ENCODE results near the gene TMEM132D. TPM values are rescaled to one million over a fixed set of nuclear protein-coding genes. Genes with fewer than 3 reads are reported as not detected.

The TMEM132D gene
- total RNA-seq, 4 donors from 2014 or later: 0.35 TPM; not detected in 3

DNA sequence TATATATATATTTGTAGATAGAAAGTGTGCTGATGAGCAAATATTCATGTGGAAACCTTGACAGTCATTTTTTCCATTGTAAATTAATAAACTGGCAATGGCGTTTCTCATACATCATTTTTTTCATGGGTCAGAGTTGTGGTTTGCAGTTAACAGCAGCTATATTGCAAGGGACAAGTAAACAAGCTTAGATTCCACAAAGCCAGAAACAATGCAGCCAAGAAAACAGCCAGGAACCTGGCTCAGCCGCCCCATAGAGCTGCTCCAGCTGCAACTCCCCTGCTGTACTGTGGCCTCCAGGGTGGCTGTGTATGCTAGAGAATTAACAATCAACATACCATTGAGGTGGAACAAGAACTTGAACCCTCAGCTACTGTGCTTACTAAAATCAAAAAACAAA lies 298.2 kb downstream of the TMEM132D start:
- H3K4me3 ChIP-seq: no peak overlapping the region
- no peak overlapping the region for H3K27ac ChIP-seq
- no peaks in the 10 kb centered on the region for H3K27me3 ChIP-seq
- no peaks in the 10 kb centered on the region for H3K4me1 ChIP-seq
- no peaks in the 10 kb centered on the region for H3K36me3 ChIP-seq
- TF ChIP-seq POLR2A (IDR thresholded peaks at IDR 0.05) (no peak), CTCF (IDR thresholded peaks at IDR 0.05) (no peak)
- DNase-seq: no peak
- intact Hi-C loops (cut with DNase I; ENCODE audit: low total_unique reads): no loop called here
- no peaks in the 10 kb centered on the region for H3K9me3 ChIP-seq

DNA sequence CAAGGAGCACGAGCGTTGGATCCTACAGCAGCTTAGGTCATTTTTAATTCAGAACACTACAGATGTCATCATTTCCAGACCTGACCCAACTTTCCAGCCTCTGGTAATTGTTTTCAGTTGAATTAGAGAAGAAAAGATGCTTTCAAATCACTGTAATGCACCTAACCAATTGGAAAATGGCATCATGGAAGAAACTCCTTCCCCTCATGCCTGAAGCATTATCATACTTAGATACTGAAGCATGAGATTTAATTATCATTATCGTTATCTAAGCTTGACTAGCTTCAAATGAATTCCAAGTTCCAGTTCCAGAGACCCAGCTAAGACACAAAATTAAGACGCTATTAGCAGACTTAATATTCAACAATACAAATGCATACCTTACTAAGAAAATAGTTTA lies 299.3 kb downstream of the TMEM132D start:
- Histone ChIP-seq H3K4me3 (no peak overlapping the region), H3K36me3 (no peaks in the 10 kb centered on the region), H3K9me3 (no peaks in the 10 kb centered on the region), H3K27me3 (no peaks in the 10 kb centered on the region), H3K4me1 (no peaks in the 10 kb centered on the region), H3K27ac (no peak overlapping the region)
- DNase-seq: no peak
- intact Hi-C loops (cut with DNase I; ENCODE audit: low total_unique reads): no loop called here
- TF ChIP-seq POLR2A (IDR thresholded peaks at IDR 0.05): no peak

DNA sequence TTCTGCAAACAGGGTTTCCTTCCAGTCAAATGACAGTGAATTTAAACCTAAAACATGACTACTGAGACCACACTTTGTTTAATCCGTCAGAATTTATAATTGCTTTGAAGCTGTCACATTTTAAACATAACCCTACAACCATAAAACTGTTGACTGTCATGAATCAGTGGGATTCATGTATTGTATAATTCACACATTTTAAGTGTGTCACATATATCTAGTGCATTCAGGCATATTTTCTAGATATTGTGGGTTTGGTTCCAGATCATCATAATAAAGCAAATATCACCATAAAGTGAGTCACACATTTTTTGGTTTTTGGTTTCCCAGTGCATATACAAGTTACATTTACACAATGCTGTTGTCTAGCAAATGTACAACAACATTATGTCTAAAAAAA lies 304.4 kb downstream of the TMEM132D start:
- H3K27me3 ChIP-seq: no peaks in the 10 kb centered on the region
- no peak for DNase-seq
- no peaks in the 10 kb centered on the region for H3K9me3 ChIP-seq
- no peak for TF ChIP-seq POLR2A (IDR thresholded peaks at IDR 0.05)
- no peak for TF ChIP-seq CTCF (IDR thresholded peaks at IDR 0.05)
- no peak overlapping the region for H3K27ac ChIP-seq
- intact Hi-C loops (cut with DNase I; ENCODE audit: low total_unique reads): no loop called here
- no peak overlapping the region for H3K4me3 ChIP-seq
- H3K4me1 ChIP-seq: no peaks in the 10 kb centered on the region
- H3K36me3 ChIP-seq: no peaks in the 10 kb centered on the region

GRCh38 chr12:129594098-129594497 lies 309.7 kb downstream of the TMEM132D start:
- Histone ChIP-seq H3K4me3 (no peak overlapping the region), H3K36me3 (no peaks in the 10 kb centered on the region), H3K9me3 (no peaks in the 10 kb centered on the region), H3K27me3 (no peaks in the 10 kb centered on the region), H3K4me1 (no peaks in the 10 kb centered on the region), H3K27ac (no peak overlapping the region)
- DNase-seq: no peak
- intact Hi-C loops (cut with DNase I; ENCODE audit: low total_unique reads): no loop called here
- TF ChIP-seq CTCF (IDR thresholded peaks at IDR 0.05): no peak
- no peak for TF ChIP-seq POLR2A (IDR thresholded peaks at IDR 0.05)

- no peak overlapping the region for H3K4me3 ChIP-seq
- no peaks in the 10 kb centered on the region for H3K4me1 ChIP-seq
- TF ChIP-seq POLR2A (IDR thresholded peaks at IDR 0.05): no peak
- no peak for TF ChIP-seq CTCF (IDR thresholded peaks at IDR 0.05)
- intact Hi-C loops (cut with DNase I; ENCODE audit: low total_unique reads): no loop called here
- H3K36me3 ChIP-seq: no peaks in the 10 kb centered on the region
- no peaks in the 10 kb centered on the region for H3K9me3 ChIP-seq
- H3K27ac ChIP-seq: no peak overlapping the region
- no peak for DNase-seq
- no peaks in the 10 kb centered on the region for H3K27me3 ChIP-seq
These were observed 311.4 kb downstream of the TMEM132D start for GRCh38 chr12:129592449-129592848.

DNA sequence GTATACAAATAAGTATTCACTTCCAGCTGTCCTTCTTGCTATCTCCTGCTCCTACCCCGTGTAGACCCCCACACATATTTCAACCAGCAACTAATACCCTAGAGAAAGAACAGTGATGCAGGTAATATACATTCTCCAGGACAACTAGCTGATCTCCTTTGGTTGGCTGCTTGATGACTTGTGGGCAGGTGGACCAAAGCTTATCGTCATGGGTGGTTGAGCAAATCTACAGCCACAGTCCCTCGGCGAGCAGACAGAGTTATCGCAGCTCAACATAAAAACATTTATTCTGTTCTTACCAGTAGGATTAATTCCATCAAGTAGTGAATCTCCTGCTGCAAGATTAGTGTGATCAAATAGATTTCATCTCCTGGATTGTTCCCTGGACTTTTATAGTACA lies 314.3 kb downstream of the TMEM132D start:
- Histone ChIP-seq H3K27me3 (no peaks in the 10 kb centered on the region), H3K36me3 (no peaks in the 10 kb centered on the region), H3K4me3 (no peak overlapping the region), H3K4me1 (no peaks in the 10 kb centered on the region), H3K9me3 (no peaks in the 10 kb centered on the region), H3K27ac (no peak overlapping the region)
- intact Hi-C loops (cut with DNase I; ENCODE audit: low total_unique reads): no loop called here
- TF ChIP-seq POLR2A (IDR thresholded peaks at IDR 0.05) (no peak), CTCF (IDR thresholded peaks at IDR 0.05) (no peak)
- DNase-seq: no peak
